Breast epithelium (tissue), 4 donors: ENCODE results near the gene SERINC5. TPM values are rescaled to one million over a fixed set of nuclear protein-coding genes. Genes with fewer than 3 reads are reported as not detected.
"Not testable (repeated sequence)": the region's sequence is repeated elsewhere in the genome, so short reads cannot be mapped to it uniquely, and the experiment has no call there.

ENCODE experiments used
- DNase-seq, 2 donors: peaks; one replicate each; pipeline ENCODE4 v3.0.0-alpha.2; 2019; ENCODE audit warnings: low spot score in 2 of 2
- H3K27ac ChIP-seq, 2 donors: fragments of 200-600 bp; sonication (generic) in 1 of 2; one replicate each; pipeline ENCODE4 v1.5.1; 2016 to 2019; ENCODE audit warnings: mild to moderate bottlenecking in 1 of 2
- H3K27me3 ChIP-seq, 2 donors: fragments of 200-600 bp; sonication (generic) in 1 of 2; one replicate each; pipeline versions ENCODE4 v1.5.1 to v1.6.0; 2017 to 2019; ENCODE audit warnings: control low read depth in 1 of 2, mild to moderate bottlenecking in 1 of 2
- H3K36me3 ChIP-seq: fragments of 200-600 bp; one replicate; pipeline ENCODE4 v1.5.1; 2019
- H3K4me1 ChIP-seq, 2 donors: fragments of 200-600 bp; sonication (generic); one replicate each; pipeline ENCODE4 v1.5.1; 2016 to 2019; ENCODE audit warnings: control low read depth in 1 of 2
- H3K4me3 ChIP-seq, 3 donors: fragments of 200-600 bp; sonication (generic); 1 replicate in 2 of 3; 2 replicates in 1 of 3; pipeline ENCODE4 v1.5.1; 2016 to 2019; ENCODE audit warnings: mild to moderate bottlenecking in 3 of 3, moderate library complexity in 2 of 3
- H3K9me3 ChIP-seq, 2 donors: fragments of 200-600 bp; sonication (generic) in 1 of 2; one replicate each; pipeline ENCODE4 v1.5.1; 2016 to 2019; ENCODE audit warnings: control low read depth in 1 of 2
- POLR2A ChIP-seq: fragments of 450-650 bp; IDR thresholded peaks from one replicate; pipeline ENCODE4 v1.6.1; 2016; ENCODE audit warnings: antibody characterized with exemption, mild to moderate bottlenecking, moderate library complexity
- POLR2AphosphoS5 ChIP-seq, 3 donors: sonication (generic); formaldehyde crosslinking; IDR thresholded peaks; one replicate each; pipeline ENCODE4 v1.6.1; 2017; ENCODE audit warnings: antibody characterized with exemption in 3 of 3
- intact Hi-C: fragments of 100-400 bp; cut with DNase I; formaldehyde crosslinking; loops from one replicate; pipeline ENCODE4 v1.15.1; 2023; ENCODE audit warnings: low total_unique reads
- total RNA-seq, 3 donors: library from RNA; depleted of rRNA; stranded (reverse); fragments of >200 nt; gene quantifications; one replicate each; pipeline ENCODE4 v1.1.0, GENCODE V29; 2016
- TF ChIP-seq, protein P1 (sequence below), 3 donors: fragments of 450-650 bp; IDR thresholded peaks; one replicate each; pipeline ENCODE4 v1.5.1; 2016 to 2017; ENCODE audit warnings: antibody characterized with exemption in 3 of 3, mild to moderate bottlenecking in 3 of 3, moderate library complexity in 3 of 3

The SERINC5 gene
- total RNA-seq, 3 donors from 2014 or later = 12.6 to 32.9 (median 28.5) TPM

DNA sequence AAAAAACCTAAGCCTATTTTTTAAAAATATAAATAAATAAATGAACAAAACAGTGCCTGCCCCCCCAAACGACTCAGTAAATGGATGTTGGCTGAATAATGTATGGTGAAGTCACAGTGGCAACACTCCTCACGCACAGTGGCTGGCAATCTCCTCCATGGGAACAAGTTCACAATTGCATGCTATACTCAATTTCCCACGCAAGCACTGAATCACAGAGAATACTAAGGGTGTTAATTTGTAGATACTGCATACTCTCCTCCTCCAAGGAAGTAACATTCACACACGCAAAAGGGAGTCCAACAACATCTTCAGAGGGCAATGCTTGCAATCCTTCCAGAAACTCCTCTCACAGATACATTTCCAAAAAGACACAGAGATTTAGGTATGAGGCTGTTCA is 47.5 kb downstream of the SERINC5 start:
- no peaks in the 10 kb centered on the region for H3K27me3 ChIP-seq
- intact Hi-C loops = loop anchor here (5.0 kb wide), 1 partner anchor 206 kb away; no protein-coding TSS in a partner anchor
- DNase-seq = no peak
- no peak overlapping the region for H3K4me3 ChIP-seq
- no peak for TF ChIP-seq POLR2A
- no peak for TF ChIP-seq POLR2AphosphoS5 (IDR thresholded peaks at IDR 0.05)
- TF ChIP-seq, protein P1, sequence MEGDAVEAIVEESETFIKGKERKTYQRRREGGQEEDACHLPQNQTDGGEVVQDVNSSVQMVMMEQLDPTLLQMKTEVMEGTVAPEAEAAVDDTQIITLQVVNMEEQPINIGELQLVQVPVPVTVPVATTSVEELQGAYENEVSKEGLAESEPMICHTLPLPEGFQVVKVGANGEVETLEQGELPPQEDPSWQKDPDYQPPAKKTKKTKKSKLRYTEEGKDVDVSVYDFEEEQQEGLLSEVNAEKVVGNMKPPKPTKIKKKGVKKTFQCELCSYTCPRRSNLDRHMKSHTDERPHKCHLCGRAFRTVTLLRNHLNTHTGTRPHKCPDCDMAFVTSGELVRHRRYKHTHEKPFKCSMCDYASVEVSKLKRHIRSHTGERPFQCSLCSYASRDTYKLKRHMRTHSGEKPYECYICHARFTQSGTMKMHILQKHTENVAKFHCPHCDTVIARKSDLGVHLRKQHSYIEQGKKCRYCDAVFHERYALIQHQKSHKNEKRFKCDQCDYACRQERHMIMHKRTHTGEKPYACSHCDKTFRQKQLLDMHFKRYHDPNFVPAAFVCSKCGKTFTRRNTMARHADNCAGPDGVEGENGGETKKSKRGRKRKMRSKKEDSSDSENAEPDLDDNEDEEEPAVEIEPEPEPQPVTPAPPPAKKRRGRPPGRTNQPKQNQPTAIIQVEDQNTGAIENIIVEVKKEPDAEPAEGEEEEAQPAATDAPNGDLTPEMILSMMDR (IDR thresholded peaks at IDR 0.05) = no peak
- H3K4me1 ChIP-seq = no peaks in the 10 kb centered on the region
- no peaks in the 10 kb centered on the region for H3K9me3 ChIP-seq
- no peaks in the 10 kb centered on the region for H3K36me3 ChIP-seq
- no peak overlapping the region for H3K27ac ChIP-seq

DNA sequence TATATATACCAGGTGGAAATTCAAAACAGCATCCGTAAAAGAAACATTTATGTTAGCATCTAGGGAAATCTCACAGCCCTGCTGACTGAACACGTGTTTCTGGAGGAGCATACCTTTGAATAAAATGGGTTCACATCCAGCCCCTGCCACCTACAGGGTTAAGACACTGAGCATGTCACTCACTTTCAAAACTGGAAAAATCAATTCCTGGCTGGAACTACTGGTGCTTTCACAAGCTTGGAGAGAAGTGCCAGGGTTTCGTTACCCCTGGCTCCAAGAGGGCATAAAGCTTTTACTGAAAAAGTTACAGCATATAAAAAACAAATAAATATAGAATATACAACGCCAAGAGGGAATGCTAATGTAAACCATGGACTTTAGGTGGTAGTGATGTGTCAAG is 48.0 kb downstream of the SERINC5 start:
- H3K9me3 ChIP-seq = no peaks in the 10 kb centered on the region
- no peaks in the 10 kb centered on the region for H3K36me3 ChIP-seq
- intact Hi-C loops = loop anchor here (5.0 kb wide), 1 partner anchor 206 kb away; no protein-coding TSS in a partner anchor
- no peak for DNase-seq
- no peak overlapping the region for H3K27ac ChIP-seq
- no peaks in the 10 kb centered on the region for H3K27me3 ChIP-seq
- no peak for TF ChIP-seq POLR2AphosphoS5 (IDR thresholded peaks at IDR 0.05)
- no peak overlapping the region for H3K4me3 ChIP-seq
- H3K4me1 ChIP-seq = no peaks in the 10 kb centered on the region

DNA sequence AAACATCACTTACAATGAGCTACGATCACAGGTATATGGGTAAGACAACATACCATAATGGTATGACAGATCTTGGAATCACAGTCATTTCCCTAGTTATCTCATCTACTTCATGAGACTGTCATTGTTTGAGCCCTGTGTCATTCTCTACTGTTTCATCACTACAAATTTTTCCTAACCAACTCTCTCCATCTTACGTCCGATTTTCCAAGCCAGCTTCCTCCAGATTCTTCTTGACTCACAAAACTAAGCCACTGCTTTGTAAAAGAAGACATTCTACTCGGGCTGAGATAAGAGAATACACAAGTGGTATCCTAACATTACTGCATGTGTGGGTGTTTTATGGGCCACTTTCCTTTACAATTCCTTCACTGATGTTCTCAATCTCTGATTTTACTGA is 49.6 kb downstream of the SERINC5 start:
- intact Hi-C loops = loop anchor here (5.0 kb wide), 1 partner anchor 204 kb away; no protein-coding TSS in a partner anchor
- Histone ChIP-seq H3K4me1 (no peaks in the 10 kb centered on the region), H3K36me3 (no peaks in the 10 kb centered on the region), H3K9me3 (no peaks in the 10 kb centered on the region), H3K4me3 (no peak overlapping the region), H3K27me3 (no peaks in the 10 kb centered on the region), H3K27ac (peak overlapping the region; percentile 23 to 42)
- TF ChIP-seq, protein P1 (IDR thresholded peaks at IDR 0.05) = no peak
- TF ChIP-seq POLR2A (no peak), POLR2AphosphoS5 (IDR thresholded peaks at IDR 0.05) (no peak)
- no peak for DNase-seq

DNA sequence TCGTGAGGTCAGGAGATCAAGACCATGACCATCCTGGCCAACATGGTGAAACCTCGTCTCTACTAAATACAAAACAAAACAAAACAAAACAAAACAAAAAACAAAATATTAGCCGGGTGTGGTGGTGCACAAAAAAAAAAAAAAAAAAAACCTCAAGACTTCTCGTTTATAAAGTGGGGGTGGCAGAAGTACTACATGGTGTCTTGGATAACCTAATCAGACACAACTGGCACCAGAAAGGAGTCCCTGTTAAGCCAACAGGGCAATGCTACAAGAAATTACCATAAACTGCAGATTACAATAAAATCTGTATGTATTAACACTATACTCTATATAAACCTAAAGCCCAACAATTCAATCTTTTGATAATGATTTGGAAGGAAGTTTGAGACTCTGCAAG is 50.0 kb downstream of the SERINC5 start:
- H3K27me3 ChIP-seq = no peaks in the 10 kb centered on the region
- H3K4me3 ChIP-seq = no peak overlapping the region
- no peaks in the 10 kb centered on the region for H3K36me3 ChIP-seq
- intact Hi-C loops = loop anchor here (5.0 kb wide), 1 partner anchor 204 kb away; no protein-coding TSS in a partner anchor
- no peak for DNase-seq
- TF ChIP-seq, protein P1 (IDR thresholded peaks at IDR 0.05) = no peak
- no peak for TF ChIP-seq POLR2A
- TF ChIP-seq POLR2AphosphoS5 (IDR thresholded peaks at IDR 0.05) = no peak
- peak overlapping the region in 1 of 2 donors; percentile 23 for H3K27ac ChIP-seq
- H3K9me3 ChIP-seq = no peaks in the 10 kb centered on the region
- no peaks in the 10 kb centered on the region for H3K4me1 ChIP-seq

DNA sequence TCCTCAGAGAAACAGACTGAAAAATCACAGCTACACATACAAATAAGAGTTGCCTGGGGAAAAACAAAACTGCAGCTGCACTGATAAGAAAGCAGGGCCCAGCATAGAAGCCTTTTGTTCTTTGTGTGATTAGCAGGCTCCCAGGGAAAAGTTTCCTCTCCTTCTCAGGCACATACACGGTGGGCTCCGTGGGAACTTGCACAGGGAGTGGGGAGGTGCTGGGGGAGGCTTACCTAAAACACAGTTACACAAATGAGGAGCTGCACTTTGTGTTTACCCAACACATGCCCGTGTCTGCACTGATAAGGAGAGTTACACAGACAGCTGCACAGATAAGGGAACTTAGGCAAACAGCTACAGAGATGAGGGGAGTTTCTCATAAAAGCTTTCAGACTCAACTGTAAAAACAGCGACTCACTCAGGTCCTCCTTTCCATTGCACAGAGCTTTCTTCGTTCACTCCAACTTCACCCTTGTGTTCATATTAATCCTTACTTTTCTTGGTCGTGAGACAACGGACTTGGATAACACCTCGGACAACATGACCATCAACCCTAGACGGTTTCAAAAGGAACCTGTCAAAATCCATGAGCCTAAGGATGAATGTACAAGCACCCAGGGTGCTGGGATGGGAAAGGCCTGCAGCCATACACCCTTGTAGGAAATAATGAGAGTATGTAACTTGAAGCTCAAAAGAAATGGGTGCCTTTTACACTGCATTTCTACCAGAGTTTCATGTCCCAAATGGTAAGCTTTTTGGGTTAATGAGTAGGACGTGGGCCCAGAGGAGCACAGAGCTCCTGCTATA is 50.8 kb downstream of the SERINC5 start:
- no peak for DNase-seq
- TF ChIP-seq POLR2A (no peak), POLR2AphosphoS5 (IDR thresholded peaks at IDR 0.05) (no peak)
- TF ChIP-seq, protein P1 (IDR thresholded peaks at IDR 0.05) = no peak
- no peaks in the 10 kb centered on the region for H3K27me3 ChIP-seq
- no peaks in the 10 kb centered on the region for H3K4me1 ChIP-seq
- H3K4me3 ChIP-seq = no peak overlapping the region
- no peak overlapping the region for H3K27ac ChIP-seq
- intact Hi-C loops = loop anchor here (5.0 kb wide), 1 partner anchor 203 kb away; no protein-coding TSS in a partner anchor
- H3K9me3 ChIP-seq = no peaks in the 10 kb centered on the region
- no peaks in the 10 kb centered on the region for H3K36me3 ChIP-seq

DNA sequence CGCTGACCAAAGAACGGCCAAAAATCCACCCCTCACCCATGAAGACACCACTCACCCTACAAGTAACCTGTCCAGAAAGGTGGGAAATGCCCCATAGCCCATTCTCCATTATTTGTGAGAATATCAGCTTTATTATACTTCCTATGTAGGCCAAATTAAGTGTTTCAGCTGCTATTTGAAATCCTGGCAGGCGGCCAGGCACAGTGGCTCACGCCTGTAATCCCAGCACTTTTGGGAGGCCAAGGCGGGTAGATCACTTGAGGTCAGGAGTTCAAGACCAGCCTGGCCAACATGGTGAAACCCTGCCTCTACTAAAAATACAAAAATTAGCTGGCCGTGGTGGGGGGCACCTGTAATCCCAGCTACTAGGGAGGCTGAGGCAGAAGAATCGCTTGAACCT is 54.1 kb downstream of the SERINC5 start:
- H3K9me3 ChIP-seq, H3K27ac ChIP-seq, H3K36me3 ChIP-seq, H3K4me3 ChIP-seq, DNase-seq, H3K27me3 ChIP-seq, H3K4me1 ChIP-seq, intact Hi-C loops: not testable (repeated sequence)
